Stimulated activated CD4-positive, alpha-beta T cell treated with anti-CD3 and anti-CD28 coated beads, TNF-alpha, amount 100 ng/mL, for 1 hour (primary cell): ENCODE data around the gene CHSY1.

Experiments used
- DNase-seq, 3 donors: peaks; one replicate each; pipeline ENCODE4 v3.0.0-alpha.2; 2020; ENCODE audit warnings: low read depth in 3 of 3, low spot score in 1 of 3

CHSY1 gene

GRCh38 chr15:101156509-101157159 lies 95.2 kb downstream of the CHSY1 start:
- DNase-seq: no peak

GRCh38 chr15:101156061-101156460 lies 95.8 kb downstream of the CHSY1 start:
- DNase-seq: no peak

GRCh38 chr15:101153801-101154656 lies 97.8 kb downstream of the CHSY1 start:
- DNase-seq: no peak

GRCh38 chr15:101152914-101153313 lies 98.9 kb downstream of the CHSY1 start:
- DNase-seq: no peak

GRCh38 chr15:101151288-101151687 lies 100.6 kb downstream of the CHSY1 start:
- no peak for DNase-seq

- DNase-seq: no peak
Measured at GRCh38 chr15:101150723-101151040, 101.2 kb downstream of the CHSY1 start.

- DNase-seq: no peak
Measured at GRCh38 chr15:101149864-101150722, 101.8 kb downstream of the CHSY1 start.

GRCh38 chr15:101148881-101149664 lies 102.8 kb downstream of the CHSY1 start:
- no peak for DNase-seq

- DNase-seq: no peak
Measured at GRCh38 chr15:101148166-101148880, 103.5 kb downstream of the CHSY1 start.

- DNase-seq: no peak
Measured at GRCh38 chr15:101147181-101147580, 104.7 kb downstream of the CHSY1 start.

- no peak for DNase-seq
Measured at GRCh38 chr15:101146118-101146702, 105.6 kb downstream of the CHSY1 start.

GRCh38 chr15:101145362-101145761 lies 106.5 kb downstream of the CHSY1 start:
- DNase-seq: no peak

- no peak for DNase-seq
Measured at GRCh38 chr15:101143321-101143720, 108.5 kb downstream of the CHSY1 start.

GRCh38 chr15:101142711-101143110 lies 109.1 kb downstream of the CHSY1 start:
- DNase-seq: no peak

- no peak for DNase-seq
Measured at GRCh38 chr15:101141926-101142527, 109.8 kb downstream of the CHSY1 start.

- no peak for DNase-seq
Measured at GRCh38 chr15:101140697-101141065, 111.2 kb downstream of the CHSY1 start.

GRCh38 chr15:101139986-101140696 lies 111.7 kb downstream of the CHSY1 start:
- no peak for DNase-seq

GRCh38 chr15:101138913-101139880 lies 112.7 kb downstream of the CHSY1 start:
- no peak for DNase-seq
